ENCODE data around the gene DAB2IP.

- TF ChIP-seq POLR2AphosphoS5 (IDR thresholded peaks at IDR 0.05) (no peak), EP300 (IDR thresholded peaks at IDR 0.05) (no peak), CTCF (IDR thresholded peaks at IDR 0.05) (no peak)
These were observed 1.0 kb upstream of the DAB2IP start for GRCh38 chr9:121650217-121651007.
